HK-2 (cell line): ENCODE data around the gene KRT6A.

Source experiments
- DNase-seq: peaks from one replicate; pipeline ENCODE4 v3.0.0-alpha.2; 2018; ENCODE audit not compliant: unreplicated experiment

KRT6A gene

GRCh38 chr12:52524898-52525591 lies 32.0 kb upstream of the KRT6A start:
- DNase-seq, result no peak

- DNase-seq, result no peak
These were observed 31.3 kb upstream of the KRT6A start for GRCh38 chr12:52524241-52524897.

GRCh38 chr12:52523824-52524223 lies 30.8 kb upstream of the KRT6A start:
- no peak for DNase-seq

GRCh38 chr12:52522346-52523011 lies 29.4 kb upstream of the KRT6A start:
- no peak for DNase-seq

- no peak for DNase-seq
These were observed 28.7 kb upstream of the KRT6A start for GRCh38 chr12:52521568-52522266.

GRCh38 chr12:52521175-52521567 lies 28.1 kb upstream of the KRT6A start:
- DNase-seq, result no peak

- DNase-seq, result no peak
These were observed 27.0 kb upstream of the KRT6A start, which contains the start of gene KRT5 for GRCh38 chr12:52519826-52520662. Gene KRT5 (minus strand): TSS chr12:52520394. CDS start chr12:52520296, 98 bp downstream.

GRCh38 chr12:52519387-52519703 lies 26.3 kb upstream of the KRT6A start:
- DNase-seq, result no peak

- DNase-seq, result no peak
These were observed 25.7 kb upstream of the KRT6A start for GRCh38 chr12:52518574-52519386.

- no peak for DNase-seq
These were observed 24.8 kb upstream of the KRT6A start for GRCh38 chr12:52517888-52518287.

- DNase-seq, result no peak
These were observed 24.2 kb upstream of the KRT6A start for GRCh38 chr12:52517005-52517835.

GRCh38 chr12:52515927-52516831 lies 23.1 kb upstream of the KRT6A start:
- DNase-seq, result no peak

- DNase-seq, result no peak
These were observed 22.2 kb upstream of the KRT6A start for GRCh38 chr12:52515319-52515646.

GRCh38 chr12:52514471-52515318 lies 21.6 kb upstream of the KRT6A start:
- DNase-seq, result no peak

- no peak for DNase-seq
These were observed 20.7 kb upstream of the KRT6A start for GRCh38 chr12:52513736-52514135.

- no peak for DNase-seq
These were observed 15.2 kb upstream of the KRT6A start for GRCh38 chr12:52508211-52508610.

GRCh38 chr12:52506858-52507715 lies 14.0 kb upstream of the KRT6A start:
- DNase-seq, result no peak
